GM21367 (cell line): ENCODE measurements around the gene LRRC37A3.
"Not testable (repeated sequence)": the region's sequence is repeated elsewhere in the genome, so short reads cannot be mapped to it uniquely, and the experiment has no call there.

ENCODE experiments used
- ATAC-seq: cut with Tn5 transposase; IDR thresholded peaks from one replicate; pipeline ENCODE4 v1.9.1; 2021; ENCODE audit not compliant: unreplicated experiment

The LRRC37A3 gene

DNA sequence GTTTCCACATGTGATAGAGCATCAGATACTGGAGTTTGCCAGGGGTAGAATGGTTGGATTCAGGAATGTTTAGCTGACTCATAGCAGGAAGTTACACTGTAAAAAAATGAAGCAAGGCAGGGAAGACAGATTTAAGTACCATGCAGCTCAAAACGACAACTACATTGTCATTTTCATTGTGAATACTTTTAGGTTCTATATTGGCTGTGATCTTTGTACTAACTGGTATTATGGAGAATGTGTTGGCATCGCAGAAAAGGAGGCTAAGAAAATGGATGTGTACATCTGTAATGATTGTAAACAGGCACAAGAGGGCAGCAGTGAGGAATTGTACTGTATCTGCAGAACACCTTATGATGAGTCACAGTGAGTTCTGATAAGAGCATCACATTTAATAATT lies 8.2 kb upstream of the LRRC37A3 start:
- peak; percentile 47 for ATAC-seq

DNA sequence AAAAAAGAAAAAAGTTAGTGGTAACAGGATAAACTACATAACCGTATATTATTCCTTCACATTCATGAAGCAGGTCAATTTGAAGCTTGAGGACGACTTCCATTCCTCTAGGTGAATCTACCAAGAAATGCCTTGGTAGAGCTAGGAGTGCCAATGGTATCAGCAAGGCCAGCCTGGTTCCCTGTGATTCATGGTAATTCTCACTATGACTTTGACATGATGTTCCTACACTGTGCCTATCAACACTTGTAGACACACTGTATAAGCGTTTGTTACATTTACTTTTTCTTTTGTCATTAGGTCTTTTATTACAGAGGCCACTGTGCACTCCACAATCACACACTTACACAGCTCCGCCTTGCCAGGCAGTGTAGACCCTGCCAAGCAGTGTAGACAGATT lies 7.2 kb upstream of the LRRC37A3 start:
- ATAC-seq, result not testable (repeated sequence)

DNA sequence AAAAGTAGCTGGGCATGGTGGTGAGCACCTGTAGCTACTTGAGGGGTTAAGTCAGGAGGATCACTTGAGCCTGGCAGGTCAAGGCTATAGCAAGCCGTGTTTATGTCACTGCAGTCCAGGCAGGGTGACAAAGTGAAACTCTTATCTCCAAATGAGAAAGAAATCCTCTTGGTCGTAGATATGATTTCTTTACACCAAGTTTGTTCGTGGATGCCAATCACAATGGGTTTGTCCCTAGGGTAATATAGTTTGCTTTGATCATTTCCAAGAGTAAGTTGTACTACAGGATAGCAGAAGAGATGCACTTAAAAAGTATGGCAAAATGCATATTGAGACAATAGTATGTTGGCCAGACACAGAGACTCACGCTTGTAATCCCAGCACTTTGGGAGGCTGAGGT lies 6.0 kb upstream of the LRRC37A3 start:
- not testable (repeated sequence) for ATAC-seq

DNA sequence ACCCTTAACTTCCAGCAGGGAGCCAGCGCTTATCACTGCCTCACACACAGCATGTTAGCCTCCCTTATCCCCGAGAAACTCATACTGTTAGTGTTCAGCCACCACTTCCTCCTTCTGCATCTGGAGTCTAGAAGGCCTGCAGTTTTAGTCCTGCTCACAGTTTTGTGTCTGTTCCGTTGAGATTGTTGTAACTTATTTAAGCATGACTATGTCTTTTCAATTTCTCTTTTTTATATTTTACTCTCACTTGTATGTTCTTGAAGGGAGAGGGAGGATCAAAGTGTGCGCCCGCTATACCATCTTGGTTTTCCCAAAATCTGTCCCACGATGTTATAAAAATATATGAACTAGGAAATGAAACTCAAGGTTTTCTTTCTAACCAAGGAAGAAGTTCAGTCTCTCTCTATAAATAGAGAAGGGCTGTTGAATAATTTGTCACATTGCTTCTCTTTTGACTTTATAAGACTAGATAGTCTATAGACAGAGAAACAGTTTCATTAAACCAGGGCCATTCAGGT lies 3.8 kb upstream of the LRRC37A3 start:
- peak; percentile 30 for ATAC-seq

DNA sequence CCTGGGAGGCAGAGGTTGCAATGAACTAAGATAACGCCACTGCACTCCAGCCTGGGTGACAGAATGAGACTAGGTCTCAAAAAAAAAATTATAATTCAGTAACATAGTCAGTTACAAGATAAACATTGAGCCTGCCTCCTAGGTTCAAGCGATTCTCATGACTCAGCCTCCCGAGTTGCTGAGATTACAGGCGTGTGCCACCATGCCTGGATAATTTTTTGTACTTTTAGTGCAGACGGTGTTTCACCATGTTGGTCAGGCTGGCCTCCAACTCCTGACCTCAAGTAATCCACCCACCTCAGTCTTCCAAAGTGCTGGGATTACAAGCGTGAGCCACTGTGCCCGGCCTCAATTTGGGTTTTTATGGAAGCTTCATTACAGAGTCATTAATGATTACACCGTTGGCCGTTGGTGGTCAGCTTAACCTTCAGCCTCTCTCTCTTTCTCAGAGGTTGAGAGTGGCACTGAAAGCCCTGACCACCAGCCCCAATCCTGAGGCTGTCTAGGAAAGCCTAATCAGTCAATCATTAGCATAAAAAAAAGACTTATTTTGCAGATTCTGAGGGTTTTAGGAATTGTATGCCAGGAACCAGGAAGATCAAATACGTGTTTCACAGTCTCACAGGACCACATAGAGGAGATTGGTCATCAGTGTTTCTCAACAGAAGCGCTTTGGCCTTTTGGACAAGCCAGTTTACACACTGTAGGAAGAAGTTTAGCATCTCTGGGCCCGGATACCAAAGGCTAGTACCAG lies 1.3 kb upstream of the LRRC37A3 start:
- no peak for ATAC-seq

DNA sequence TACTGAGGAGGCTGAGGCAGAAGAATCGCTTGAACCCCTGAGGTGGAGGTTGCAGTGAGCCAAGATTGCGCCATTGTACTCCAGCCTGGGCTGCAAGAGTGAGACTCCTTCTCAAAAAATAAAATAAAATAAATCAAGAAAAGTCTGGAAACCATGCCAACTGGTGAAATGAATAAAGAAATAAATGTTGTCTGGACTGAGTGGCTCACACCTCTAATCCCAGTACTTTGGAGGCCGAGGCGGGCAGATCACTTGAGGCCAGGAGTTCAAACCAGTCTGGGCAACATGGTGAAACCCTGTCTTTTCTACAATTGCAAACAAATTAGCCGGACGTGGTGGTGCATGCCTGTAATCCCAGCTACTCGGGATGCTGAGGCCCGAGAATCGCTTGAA lies 744 bp upstream of the LRRC37A3 start:
- ATAC-seq, result no peak

DNA sequence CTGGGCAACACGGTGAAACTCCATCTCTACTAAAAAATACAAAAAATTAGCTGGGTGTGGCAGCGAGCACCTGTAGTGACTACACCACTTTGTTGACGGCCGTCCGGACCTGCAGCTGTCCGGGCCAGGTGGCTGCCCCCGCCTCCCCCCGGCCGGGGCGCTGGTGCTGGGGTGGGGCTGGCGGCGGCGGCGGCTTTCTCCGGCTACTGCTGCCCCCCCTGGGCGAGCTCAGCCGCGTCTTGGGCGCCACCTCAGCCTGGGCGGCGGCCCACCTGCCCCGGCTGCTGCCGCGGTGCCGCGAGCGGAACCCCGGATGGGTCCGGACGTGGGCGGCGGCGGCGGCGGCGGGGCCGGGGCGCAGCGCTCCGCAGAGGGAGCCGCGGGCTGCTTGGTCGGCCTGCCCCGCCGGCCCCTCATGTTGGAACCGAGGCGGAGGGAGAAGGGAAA lies 413 bp downstream of the LRRC37A3 start:
- ATAC-seq, result peak; percentile 37

DNA sequence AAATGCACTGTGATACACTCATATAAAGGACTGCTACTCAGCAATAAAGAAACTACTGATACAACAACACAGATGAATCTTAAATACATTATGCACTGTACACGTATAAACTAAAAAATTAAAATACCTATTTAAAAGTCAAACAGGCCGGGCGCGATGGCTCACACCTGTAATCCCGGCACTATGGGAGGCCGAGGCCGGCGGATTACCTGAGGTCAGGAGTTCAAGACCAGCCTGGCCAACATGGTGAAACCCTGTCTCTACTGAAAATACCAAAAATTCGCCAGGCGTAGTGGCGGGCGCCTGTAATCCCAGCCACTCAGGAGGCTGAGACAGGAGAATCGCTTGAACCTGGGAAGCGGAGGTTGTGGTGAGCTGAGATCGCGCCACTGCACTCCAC lies 1.7 kb downstream of the LRRC37A3 start:
- ATAC-seq, result not testable (repeated sequence)

DNA sequence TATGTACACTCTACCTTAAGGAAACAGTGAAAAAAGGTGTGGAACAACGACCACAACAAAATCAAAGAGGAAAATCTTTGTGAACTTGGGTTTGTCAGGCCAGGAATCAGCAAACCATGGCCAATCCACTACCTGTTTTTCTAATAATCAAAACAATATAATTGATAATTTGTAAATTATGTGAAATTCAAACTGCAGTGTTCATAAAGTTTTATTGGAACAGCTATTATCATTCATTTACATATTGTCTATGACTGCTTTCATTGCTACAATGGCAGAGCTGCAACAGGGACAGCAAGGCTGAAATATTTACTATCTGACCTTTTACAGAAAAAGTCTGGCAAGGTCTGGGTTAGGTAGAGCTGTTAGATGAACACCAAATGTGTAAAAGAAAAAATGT lies 4.0 kb downstream of the LRRC37A3 start:
- ATAC-seq, result not testable (repeated sequence)

DNA sequence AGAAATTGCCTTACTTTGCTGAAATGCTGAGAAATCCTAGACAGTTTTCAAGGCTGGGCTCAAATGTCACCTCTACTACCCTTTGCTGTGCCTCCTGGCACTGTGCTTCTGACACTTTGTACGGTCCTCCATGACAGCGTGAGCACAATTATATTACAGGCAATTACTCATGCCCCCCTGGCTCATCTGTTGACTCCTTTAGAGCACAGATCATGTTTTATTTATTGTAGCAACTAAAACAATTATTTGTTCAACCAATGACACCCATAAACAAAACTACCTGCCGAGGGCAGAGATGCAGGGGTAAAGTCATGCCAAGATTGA lies 9.1 kb downstream of the LRRC37A3 start:
- ATAC-seq, result not testable (repeated sequence)

DNA sequence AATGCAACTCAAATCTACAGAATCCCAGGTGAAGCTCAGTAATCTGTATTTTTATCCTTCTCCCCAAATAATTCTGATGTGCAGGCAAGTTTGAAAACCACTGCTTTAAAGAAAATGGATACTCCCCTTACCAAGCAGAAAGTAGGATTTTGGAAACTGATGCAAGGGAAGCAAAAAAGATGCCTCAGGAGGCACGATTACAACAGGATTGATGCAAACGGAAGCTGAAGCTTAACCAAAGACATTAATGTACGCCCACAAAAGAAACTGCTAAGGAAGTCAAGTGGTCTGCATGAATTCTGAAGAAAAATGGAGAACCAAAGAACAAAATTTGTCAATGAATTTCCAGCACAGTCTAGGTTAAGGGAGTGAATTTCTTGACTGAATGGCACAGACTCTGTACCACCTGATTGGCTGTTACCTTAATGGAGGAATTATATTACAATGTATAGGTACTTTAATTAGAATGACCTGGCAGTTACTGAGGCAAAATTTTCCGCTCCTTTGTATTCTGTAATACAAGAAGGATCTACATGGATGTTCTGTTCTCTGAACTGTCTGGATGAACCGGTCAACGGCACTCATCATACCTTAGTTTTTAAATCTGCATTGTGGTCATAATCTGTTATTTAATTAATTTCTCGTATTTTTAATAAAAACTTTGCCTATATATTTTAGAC lies 9.6 kb downstream of the LRRC37A3 start:
- not testable (repeated sequence) for ATAC-seq

DNA sequence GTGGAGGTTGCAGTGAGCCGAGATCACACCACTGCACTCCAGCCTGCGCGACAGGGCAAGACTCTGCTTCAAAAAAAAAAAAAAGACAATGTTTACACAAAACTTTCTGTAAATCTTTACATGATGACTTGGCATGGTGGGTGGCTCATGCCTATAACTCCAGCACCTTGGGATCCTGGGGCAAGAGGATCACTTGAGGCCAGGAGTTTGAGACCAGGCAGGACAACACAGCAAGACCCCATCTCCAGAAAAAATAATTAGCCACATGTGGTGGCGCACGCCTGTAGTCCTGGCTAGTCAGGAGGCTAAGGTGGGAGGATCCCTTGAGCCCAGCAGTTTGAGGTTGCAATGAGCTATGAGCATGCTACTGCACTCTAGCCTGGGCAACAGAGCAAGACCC lies 15.2 kb downstream of the LRRC37A3 start:
- ATAC-seq, result not testable (repeated sequence)

DNA sequence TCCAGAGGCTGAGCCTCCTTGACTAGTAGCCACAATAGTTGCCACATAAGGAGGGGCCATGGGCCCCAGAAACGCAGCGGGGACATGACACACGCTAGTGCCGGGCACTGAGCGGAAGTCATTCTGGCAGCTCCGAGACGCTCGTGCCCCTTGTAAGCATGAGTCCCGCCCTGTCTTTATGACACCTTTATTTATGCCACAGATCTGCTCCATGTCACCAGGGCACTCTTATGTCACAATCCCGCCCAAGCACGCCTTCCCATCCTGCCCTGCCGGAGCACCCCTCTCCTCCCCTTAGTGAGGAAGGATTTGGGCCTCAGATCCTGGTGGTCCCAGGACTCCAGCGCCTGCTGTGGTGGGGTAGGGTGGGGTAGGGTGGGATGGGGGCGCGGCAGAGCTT lies 22.1 kb downstream of the LRRC37A3 start:
- ATAC-seq, result not testable (repeated sequence)

DNA sequence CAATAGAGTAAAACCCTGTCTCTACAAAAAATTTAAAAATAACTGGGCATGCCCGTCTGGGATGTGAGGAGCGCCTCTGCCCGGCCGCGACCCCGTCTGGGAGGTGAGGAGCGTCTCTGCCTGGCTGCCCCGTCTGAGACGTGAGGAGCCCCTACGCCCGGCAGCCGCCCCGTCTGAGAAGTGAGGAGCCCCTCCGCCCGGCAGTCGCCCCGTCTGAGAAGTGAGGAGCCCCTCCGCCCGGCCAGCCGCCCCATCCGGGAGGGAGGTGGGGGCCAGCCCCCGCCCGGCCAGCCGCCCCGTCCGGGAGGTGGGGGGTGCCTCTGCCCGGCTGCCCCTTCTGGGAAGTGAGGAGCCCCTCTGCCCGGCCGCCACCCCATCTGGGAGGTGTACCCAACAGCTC lies 45.1 kb downstream of the LRRC37A3 start:
- not testable (repeated sequence) for ATAC-seq

DNA sequence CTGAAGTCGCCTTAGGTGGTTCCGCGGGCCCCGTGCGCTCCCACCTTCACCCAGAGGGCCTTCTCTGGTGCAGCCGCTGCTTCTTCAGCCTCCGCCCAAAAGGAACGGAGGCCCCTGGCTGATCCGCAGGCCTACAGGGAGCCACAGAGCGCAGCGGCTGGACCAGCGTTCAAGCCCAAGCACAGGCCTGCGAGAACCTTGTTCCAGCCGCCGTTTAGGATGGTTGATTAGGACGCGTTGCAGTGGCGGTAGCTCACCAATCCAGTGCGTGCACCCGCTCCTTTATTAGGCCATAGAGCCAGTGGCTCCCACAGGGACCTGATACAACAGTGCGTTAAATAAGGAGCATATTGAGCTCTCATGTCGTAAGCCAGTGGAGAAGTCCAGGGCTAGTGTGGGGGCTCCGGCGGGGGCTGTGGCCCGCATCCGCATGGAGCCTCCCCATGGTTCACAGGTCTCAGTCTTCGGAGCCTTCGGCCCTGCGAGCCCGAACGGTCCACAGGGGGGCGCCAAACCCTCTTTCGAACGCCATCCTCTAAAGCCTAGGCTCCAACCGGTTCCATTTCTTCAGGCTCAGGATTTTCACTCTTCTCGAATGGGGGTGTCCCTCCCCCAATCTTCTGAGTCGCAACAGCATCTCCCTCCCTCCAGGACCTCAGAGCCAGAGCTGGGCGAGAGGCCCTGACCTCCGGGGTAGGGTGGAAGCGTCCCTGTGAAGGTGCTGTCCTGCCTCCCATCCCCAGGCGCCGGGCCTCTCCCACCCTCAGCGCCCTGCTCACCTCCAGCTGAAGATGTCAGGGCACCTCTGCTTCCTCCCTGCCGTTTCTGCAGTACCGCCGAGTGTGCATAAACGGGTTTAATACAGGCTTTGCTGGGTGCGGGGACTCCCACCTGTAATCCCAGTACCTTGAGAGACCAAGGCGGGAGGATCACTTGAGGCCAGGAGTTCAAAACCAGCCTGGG lies 71.5 kb downstream of the LRRC37A3 start:
- ATAC-seq, result not testable (repeated sequence)

DNA sequence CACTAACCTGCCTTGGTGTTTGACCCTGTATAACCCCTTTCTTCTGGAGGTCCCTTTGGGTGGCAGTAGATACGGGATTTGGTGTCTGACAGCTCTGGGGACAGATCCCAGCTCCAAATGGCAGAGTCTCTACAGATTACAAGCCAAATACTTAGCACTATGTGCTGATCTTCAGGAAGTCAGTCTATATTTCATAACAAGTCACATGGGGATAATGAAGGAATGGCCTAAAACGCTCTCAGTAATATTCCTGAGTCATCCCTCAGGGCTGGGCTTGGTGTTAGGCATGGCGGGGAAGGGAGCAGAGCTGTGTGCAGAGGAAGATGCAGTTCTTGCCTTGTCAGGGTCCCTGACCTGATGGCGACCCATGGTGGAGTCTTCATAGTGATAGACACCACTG lies 72.4 kb downstream of the LRRC37A3 start:
- not testable (repeated sequence) for ATAC-seq

DNA sequence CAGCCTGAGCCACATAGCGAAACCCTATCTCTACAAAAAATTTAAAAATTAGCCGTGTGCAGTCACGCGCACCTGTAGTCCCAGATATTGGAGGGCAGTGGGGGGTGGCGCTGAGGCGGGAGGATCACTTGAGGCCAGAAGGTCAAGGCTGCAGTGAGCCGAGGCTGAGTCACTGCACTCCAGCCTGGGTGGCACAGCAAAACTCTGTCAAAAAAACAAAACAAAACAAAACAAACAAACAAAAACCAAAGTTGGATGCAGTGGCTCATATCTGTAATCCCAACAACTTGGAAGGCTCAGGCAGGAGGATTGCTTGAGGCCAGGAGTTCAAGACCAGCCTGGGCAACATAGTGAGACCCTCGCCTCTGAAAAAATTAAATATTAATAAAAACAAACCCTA lies 75.4 kb downstream of the LRRC37A3 start:
- not testable (repeated sequence) for ATAC-seq

DNA sequence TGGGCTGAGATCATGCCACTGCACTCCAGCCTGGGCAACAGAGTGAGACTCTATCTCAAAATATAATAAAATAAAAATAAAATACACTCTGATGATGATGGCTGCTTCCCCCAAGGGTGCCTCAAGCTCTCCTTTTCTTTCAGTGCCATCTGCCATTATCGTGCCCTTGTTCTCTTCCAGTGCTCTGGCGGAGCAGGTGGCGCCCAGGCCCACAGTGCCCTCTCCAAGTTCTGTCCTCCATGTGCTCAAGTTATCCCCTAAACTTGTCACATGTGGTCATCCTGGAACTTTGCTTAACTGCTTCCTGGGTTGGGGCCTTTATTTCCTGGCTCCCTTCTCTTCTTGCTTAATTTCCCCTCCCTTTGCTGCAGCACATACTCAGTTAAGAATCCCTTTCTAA lies 76.4 kb downstream of the LRRC37A3 start:
- ATAC-seq, result not testable (repeated sequence)

DNA sequence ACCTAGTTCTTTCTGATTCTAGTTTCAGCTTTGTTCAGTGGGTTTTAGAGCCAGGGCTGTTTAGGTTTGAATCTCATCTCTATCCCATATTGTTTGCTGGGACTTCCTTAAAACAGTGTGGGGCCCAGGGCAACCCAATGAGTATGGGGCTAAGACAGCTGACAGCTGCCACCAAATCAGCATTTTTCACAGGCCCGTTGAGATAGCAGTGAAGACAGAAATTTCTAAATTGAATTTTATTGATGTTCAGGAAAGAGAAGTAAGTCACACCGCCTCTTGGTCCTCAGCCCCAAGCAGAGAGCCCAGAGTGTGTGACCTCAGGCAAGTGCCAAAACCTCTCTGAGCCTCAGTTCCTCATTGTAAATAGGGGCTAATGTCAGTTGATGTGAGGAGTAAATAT lies 78.3 kb downstream of the LRRC37A3 start:
- ATAC-seq, result not testable (repeated sequence)

DNA sequence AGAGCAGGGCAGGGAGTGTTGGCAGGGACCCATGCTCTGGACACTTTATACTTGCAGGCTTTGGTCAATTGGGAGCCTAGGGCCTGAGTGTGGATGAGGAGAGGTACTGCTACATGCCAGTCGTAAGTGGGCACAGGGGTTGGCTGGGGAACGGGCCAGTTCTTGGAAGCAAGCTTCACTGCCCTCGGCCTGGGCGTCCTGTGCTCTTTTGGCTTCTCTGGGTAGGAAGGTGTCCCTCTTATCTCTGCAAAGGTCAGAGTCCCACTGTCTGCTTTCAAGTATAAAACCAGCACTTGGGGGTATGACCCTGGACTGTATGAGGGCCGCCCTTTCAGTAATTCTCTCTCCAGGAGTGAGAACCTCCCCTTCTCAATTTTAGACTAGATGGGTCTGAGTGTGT lies 80.8 kb downstream of the LRRC37A3 start:
- ATAC-seq, result not testable (repeated sequence)
